Lower leg skin (tissue), 4 donors: ENCODE measurements around the gene SCG2. TPM values are rescaled to one million over a fixed set of nuclear protein-coding genes. Genes with fewer than 3 reads are reported as not detected.
A peak's percentile ranks its signal among the peaks of the same experiment; 100 is the strongest.

Source experiments
- DNase-seq, 2 donors: peaks; one replicate each; pipeline ENCODE4 v3.0.0-alpha.2; 2019; ENCODE audit warnings: low spot score in 2 of 2
- H3K4me3 ChIP-seq: fragments of 200-600 bp; sonication (generic); 2 replicates; pipeline ENCODE4 v1.5.1; 2017; ENCODE audit warnings: mild to moderate bottlenecking, low read depth; ENCODE audit not compliant: poor library complexity, severe bottlenecking
- POLR2A ChIP-seq, 2 donors: fragments of 450-650 bp; IDR thresholded peaks; one replicate each; pipeline ENCODE4 v1.6.1; 2016 to 2017; ENCODE audit warnings: antibody characterized with exemption in 2 of 2, mild to moderate bottlenecking in 1 of 2, moderate library complexity in 1 of 2
- WGBS, 2 donors: methylation state at CpG; one replicate each; pipeline ENCODE4 v1.1.5; 2018; 5-methylcytosine and 5-hydroxymethylcytosine counted together
- intact Hi-C: fragments of 100-400 bp; cut with DNase I; formaldehyde crosslinking; loops from one replicate; pipeline ENCODE4 v1.15.0; 2023; ENCODE audit warnings: low total_unique reads
- total RNA-seq, 4 donors: library from RNA; depleted of rRNA; stranded (reverse); fragments of >200 nt; gene quantifications; one replicate each; pipeline ENCODE4 v1.1.0, GENCODE V29; 2016
- TF ChIP-seq, protein P1 (sequence below), 3 donors: fragments of 450-650 bp; IDR thresholded peaks; one replicate each; pipeline ENCODE4 v1.5.1; 2016; ENCODE audit warnings: antibody characterized with exemption in 3 of 3, mild to moderate bottlenecking in 3 of 3, moderate library complexity in 2 of 3

Gene SCG2
- 1 to 10 TPM in 1 of 4 donors, under 1 TPM in 2, not detected in 1; 0.17 to 1.8 (median 0.42) TPM for total RNA-seq

GRCh38 chr2:223601932-223602666, at the start of gene SCG2:
Gene SCG2, minus strand, starts transcription at chr2:223602361. Its CDS starts 3,079 bp downstream, at chr2:223599282.
- H3K4me3 ChIP-seq: no peak within 1 kb of the TSS
- 6 to 8% methylated on average over 17 of the region's 17 CpGs for WGBS, 2 donors
- TF ChIP-seq, protein P1, sequence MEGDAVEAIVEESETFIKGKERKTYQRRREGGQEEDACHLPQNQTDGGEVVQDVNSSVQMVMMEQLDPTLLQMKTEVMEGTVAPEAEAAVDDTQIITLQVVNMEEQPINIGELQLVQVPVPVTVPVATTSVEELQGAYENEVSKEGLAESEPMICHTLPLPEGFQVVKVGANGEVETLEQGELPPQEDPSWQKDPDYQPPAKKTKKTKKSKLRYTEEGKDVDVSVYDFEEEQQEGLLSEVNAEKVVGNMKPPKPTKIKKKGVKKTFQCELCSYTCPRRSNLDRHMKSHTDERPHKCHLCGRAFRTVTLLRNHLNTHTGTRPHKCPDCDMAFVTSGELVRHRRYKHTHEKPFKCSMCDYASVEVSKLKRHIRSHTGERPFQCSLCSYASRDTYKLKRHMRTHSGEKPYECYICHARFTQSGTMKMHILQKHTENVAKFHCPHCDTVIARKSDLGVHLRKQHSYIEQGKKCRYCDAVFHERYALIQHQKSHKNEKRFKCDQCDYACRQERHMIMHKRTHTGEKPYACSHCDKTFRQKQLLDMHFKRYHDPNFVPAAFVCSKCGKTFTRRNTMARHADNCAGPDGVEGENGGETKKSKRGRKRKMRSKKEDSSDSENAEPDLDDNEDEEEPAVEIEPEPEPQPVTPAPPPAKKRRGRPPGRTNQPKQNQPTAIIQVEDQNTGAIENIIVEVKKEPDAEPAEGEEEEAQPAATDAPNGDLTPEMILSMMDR (IDR thresholded peaks at IDR 0.05): no peak
- no peak for TF ChIP-seq POLR2A (IDR thresholded peaks at IDR 0.05)
- intact Hi-C loops: no loop called here
- peak; percentile 60 to 90 for DNase-seq

GRCh38 chr2:223649554-223650533, 47.7 kb upstream of the SCG2 start:
- no peak for DNase-seq
- intact Hi-C loops: no loop called here
- 58 to 60% methylated on average over 8 of the region's 8 CpGs for WGBS, 2 donors
- H3K4me3 ChIP-seq: no peak overlapping the region
- TF ChIP-seq POLR2A (IDR thresholded peaks at IDR 0.05): no peak
- TF ChIP-seq, protein P1 (IDR thresholded peaks at IDR 0.05): no peak

DNA sequence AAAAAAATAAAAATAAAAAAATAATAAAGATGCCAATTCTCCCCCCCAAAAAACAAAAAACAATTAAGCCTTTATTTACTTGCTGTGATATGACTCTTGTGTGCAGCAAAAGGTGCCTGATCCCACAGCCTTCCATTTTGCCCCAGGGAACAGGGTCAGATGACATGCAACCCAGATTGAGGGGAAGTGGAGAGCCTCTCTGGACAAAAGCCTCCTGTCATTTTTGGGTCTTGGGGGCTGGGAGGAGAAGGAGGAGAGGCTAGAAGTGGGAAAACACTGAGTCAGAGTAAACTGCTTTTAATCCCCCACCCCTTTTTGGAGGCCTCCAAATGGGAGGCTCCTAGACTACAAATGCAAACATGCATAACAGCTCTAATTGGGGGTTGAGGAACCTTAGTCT, 46.6 kb upstream of the SCG2 start:
- no peak overlapping the region for H3K4me3 ChIP-seq
- DNase-seq: no peak
- intact Hi-C loops: no loop called here
- TF ChIP-seq POLR2A (IDR thresholded peaks at IDR 0.05): no peak
- TF ChIP-seq, protein P1 (IDR thresholded peaks at IDR 0.05): no peak

GRCh38 chr2:223647258-223647952, 45.2 kb upstream of the SCG2 start:
- H3K4me3 ChIP-seq: no peak overlapping the region
- DNase-seq: no peak
- TF ChIP-seq POLR2A (IDR thresholded peaks at IDR 0.05): no peak
- TF ChIP-seq, protein P1 (IDR thresholded peaks at IDR 0.05): no peak
- intact Hi-C loops: no loop called here
- 82% methylated on average over 6 of the region's 6 CpGs for WGBS, 2 donors

- no peak overlapping the region for H3K4me3 ChIP-seq
- TF ChIP-seq, protein P1 (IDR thresholded peaks at IDR 0.05): no peak
- TF ChIP-seq POLR2A (IDR thresholded peaks at IDR 0.05): no peak
- 54 to 69% methylated on average over 3 of the region's 3 CpGs for WGBS, 2 donors
- DNase-seq: no peak
- intact Hi-C loops: no loop called here
These were observed 42.0 kb upstream of the SCG2 start for GRCh38 chr2:223644136-223644535.
